Measurements from ENCODE around the gene CHST12.

The CHST12 gene

GRCh38 chr7:2484868-2485267, 81.5 kb downstream of the CHST12 start:
- H3K27ac ChIP-seq (replicated peaks) = no peak overlapping the region
- H3K4me3 ChIP-seq (replicated peaks; ENCODE audit: insufficient read depth, low read length) = no peak overlapping the region
- no peaks in the 10 kb centered on the region for H3K27me3 ChIP-seq (ENCODE audit: insufficient read depth, poor library complexity, severe bottlenecking)
- TF ChIP-seq, protein P1, sequence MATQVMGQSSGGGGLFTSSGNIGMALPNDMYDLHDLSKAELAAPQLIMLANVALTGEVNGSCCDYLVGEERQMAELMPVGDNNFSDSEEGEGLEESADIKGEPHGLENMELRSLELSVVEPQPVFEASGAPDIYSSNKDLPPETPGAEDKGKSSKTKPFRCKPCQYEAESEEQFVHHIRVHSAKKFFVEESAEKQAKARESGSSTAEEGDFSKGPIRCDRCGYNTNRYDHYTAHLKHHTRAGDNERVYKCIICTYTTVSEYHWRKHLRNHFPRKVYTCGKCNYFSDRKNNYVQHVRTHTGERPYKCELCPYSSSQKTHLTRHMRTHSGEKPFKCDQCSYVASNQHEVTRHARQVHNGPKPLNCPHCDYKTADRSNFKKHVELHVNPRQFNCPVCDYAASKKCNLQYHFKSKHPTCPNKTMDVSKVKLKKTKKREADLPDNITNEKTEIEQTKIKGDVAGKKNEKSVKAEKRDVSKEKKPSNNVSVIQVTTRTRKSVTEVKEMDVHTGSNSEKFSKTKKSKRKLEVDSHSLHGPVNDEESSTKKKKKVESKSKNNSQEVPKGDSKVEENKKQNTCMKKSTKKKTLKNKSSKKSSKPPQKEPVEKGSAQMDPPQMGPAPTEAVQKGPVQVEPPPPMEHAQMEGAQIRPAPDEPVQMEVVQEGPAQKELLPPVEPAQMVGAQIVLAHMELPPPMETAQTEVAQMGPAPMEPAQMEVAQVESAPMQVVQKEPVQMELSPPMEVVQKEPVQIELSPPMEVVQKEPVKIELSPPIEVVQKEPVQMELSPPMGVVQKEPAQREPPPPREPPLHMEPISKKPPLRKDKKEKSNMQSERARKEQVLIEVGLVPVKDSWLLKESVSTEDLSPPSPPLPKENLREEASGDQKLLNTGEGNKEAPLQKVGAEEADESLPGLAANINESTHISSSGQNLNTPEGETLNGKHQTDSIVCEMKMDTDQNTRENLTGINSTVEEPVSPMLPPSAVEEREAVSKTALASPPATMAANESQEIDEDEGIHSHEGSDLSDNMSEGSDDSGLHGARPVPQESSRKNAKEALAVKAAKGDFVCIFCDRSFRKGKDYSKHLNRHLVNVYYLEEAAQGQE (IDR thresholded peaks at IDR 0.05; ENCODE audit: insufficient replicate concordance, low read depth) = no peak
- no peak for TF ChIP-seq GABPA (IDR thresholded peaks at IDR 0.05; ENCODE audit: low read depth)
- peak; percentile 18 to 35 for DNase-seq (ENCODE audit: low read depth in 1 of 2, low spot score in 1 of 2)

DNA sequence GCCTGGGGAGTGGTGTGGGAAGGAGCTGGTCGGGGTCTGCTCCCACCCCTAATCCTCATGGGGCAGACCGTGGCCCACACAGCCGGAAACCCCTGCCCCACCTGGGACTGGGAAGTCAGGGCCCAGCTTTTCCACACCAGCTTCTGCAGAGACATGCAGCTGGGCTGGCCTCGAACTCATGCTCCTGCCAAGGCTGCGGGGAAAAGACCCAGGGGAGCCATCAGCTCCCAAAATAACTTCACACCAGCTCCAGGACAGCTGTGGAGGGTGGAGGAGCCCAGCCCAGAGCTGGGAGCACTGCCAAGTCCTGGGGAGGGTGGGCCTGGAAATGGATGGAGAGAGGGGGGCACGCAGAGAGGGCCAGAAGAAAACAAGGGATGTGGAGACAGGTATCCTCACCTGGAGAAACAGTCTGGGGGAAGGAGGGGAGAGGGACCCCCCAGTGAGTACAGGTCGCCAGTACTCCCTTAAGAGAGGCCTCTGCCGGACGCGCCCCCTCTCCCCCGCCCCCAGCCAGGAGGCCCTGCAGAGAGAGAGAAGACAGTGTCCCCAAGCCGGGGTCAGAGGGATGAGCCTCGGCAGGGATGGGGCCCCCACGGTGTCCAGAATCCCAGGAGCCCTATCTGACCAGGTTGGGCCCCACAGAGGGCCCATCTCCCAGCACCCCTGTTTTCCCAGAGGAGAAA, 84.3 kb downstream of the CHST12 start:
- DNase-seq (ENCODE audit: low read depth in 1 of 2, low spot score in 1 of 2) = no peak
- Histone ChIP-seq H3K4me3 (replicated peaks; ENCODE audit: insufficient read depth, low read length) (no peak overlapping the region), H3K27ac (replicated peaks) (no peak overlapping the region), H3K27me3 (ENCODE audit: insufficient read depth, poor library complexity, severe bottlenecking) (no peaks in the 10 kb centered on the region)
- no peak for TF ChIP-seq GABPA (IDR thresholded peaks at IDR 0.05; ENCODE audit: low read depth)
- TF ChIP-seq, protein P1 (IDR thresholded peaks at IDR 0.05; ENCODE audit: insufficient replicate concordance, low read depth) = no peak
- no peak for TF ChIP-seq SPI1 (IDR thresholded peaks at IDR 0.05; ENCODE audit: borderline replicate concordance, low read depth)
- TF ChIP-seq, protein P2, sequence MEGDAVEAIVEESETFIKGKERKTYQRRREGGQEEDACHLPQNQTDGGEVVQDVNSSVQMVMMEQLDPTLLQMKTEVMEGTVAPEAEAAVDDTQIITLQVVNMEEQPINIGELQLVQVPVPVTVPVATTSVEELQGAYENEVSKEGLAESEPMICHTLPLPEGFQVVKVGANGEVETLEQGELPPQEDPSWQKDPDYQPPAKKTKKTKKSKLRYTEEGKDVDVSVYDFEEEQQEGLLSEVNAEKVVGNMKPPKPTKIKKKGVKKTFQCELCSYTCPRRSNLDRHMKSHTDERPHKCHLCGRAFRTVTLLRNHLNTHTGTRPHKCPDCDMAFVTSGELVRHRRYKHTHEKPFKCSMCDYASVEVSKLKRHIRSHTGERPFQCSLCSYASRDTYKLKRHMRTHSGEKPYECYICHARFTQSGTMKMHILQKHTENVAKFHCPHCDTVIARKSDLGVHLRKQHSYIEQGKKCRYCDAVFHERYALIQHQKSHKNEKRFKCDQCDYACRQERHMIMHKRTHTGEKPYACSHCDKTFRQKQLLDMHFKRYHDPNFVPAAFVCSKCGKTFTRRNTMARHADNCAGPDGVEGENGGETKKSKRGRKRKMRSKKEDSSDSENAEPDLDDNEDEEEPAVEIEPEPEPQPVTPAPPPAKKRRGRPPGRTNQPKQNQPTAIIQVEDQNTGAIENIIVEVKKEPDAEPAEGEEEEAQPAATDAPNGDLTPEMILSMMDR (IDR thresholded peaks at IDR 0.05; ENCODE audit: insufficient read depth, low read length) = no peak
- no peak for TF ChIP-seq POLR2AphosphoS5 (IDR thresholded peaks at IDR 0.05; ENCODE audit: low read depth)

GRCh38 chr7:2488272-2488645, 84.8 kb downstream of the CHST12 start:
- Histone ChIP-seq H3K27ac (replicated peaks) (no peak overlapping the region), H3K4me3 (replicated peaks; ENCODE audit: insufficient read depth, low read length) (no peak overlapping the region), H3K27me3 (ENCODE audit: insufficient read depth, poor library complexity, severe bottlenecking) (no peaks in the 10 kb centered on the region)
- TF ChIP-seq SPI1 (IDR thresholded peaks at IDR 0.05; ENCODE audit: borderline replicate concordance, low read depth) = no peak
- TF ChIP-seq, protein P2 (IDR thresholded peaks at IDR 0.05; ENCODE audit: insufficient read depth, low read length) = no peak
- TF ChIP-seq, protein P1 (IDR thresholded peaks at IDR 0.05; ENCODE audit: insufficient replicate concordance, low read depth) = no peak
- no peak for TF ChIP-seq GABPA (IDR thresholded peaks at IDR 0.05; ENCODE audit: low read depth)
- TF ChIP-seq POLR2AphosphoS5 (IDR thresholded peaks at IDR 0.05; ENCODE audit: low read depth) = no peak
- DNase-seq (ENCODE audit: low read depth in 1 of 2, low spot score in 1 of 2) = no peak
